H9 (cell line): ENCODE results near the gene FIGNL2. TPM values are rescaled to one million over a fixed set of nuclear protein-coding genes. Genes with fewer than 3 reads are reported as not detected.

Experiments used
- DNase-seq: peaks from one replicate; pipeline ENCODE4 v3.0.0-alpha.2; 2017
- H2AFZ ChIP-seq: one replicate; pipeline ENCODE4 v1.6.1; 2013; ENCODE audit warnings: mild to moderate bottlenecking, low read length, control low read depth, moderate library complexity
- H2AK5ac ChIP-seq: 2 replicates; pipeline ENCODE4 v1.6.1; 2013; ENCODE audit warnings: low read length, control low read depth, mixed read lengths; ENCODE audit not compliant: insufficient read length
- H2BK120ac ChIP-seq: one replicate; pipeline ENCODE4 v1.6.1; 2013; ENCODE audit warnings: low read depth, mild to moderate bottlenecking, low read length, control low read depth, inconsistent platforms; ENCODE audit not compliant: poor library complexity, severe bottlenecking
- H2BK12ac ChIP-seq: 2 replicates; pipeline ENCODE4 v1.6.1; 2013; ENCODE audit warnings: low read length, control low read depth, mixed read lengths, low read depth; ENCODE audit not compliant: insufficient read length
- H2BK15ac ChIP-seq: 2 replicates; pipeline ENCODE4 v1.6.1; 2013; ENCODE audit warnings: low read depth, low read length, control low read depth
- H2BK20ac ChIP-seq: one replicate; pipeline ENCODE4 v1.6.1; 2013; ENCODE audit warnings: low read depth, mild to moderate bottlenecking, low read length, control low read depth, inconsistent platforms; ENCODE audit not compliant: poor library complexity, severe bottlenecking
- H2BK5ac ChIP-seq: 2 replicates; pipeline ENCODE4 v1.6.1; 2013; ENCODE audit warnings: low read length, control low read depth, mixed read lengths; ENCODE audit not compliant: insufficient read length
- H3K14ac ChIP-seq: 2 replicates; pipeline ENCODE4 v1.6.1; 2013; ENCODE audit warnings: low read length, control low read depth; ENCODE audit not compliant: insufficient read depth
- H3K18ac ChIP-seq: 2 replicates; pipeline ENCODE4 v1.6.1; 2013; ENCODE audit warnings: low read depth, mild to moderate bottlenecking, mixed read lengths, low read length, control low read depth; ENCODE audit not compliant: insufficient read length
- H3K23ac ChIP-seq: 2 replicates; pipeline ENCODE4 v1.6.1; 2013; ENCODE audit warnings: low read length, control low read depth, mixed read lengths, low read depth; ENCODE audit not compliant: insufficient read length
- H3K23me2 ChIP-seq: 2 replicates; pipeline ENCODE4 v1.6.1; 2013; ENCODE audit warnings: low read depth, mild to moderate bottlenecking, mixed read lengths, low read length, control low read depth; ENCODE audit not compliant: insufficient read length, poor library complexity, severe bottlenecking
- H3K27ac ChIP-seq: 2 replicates; pipeline ENCODE4 v1.5.1; 2013; ENCODE audit warnings: low read length, control low read depth, mixed read lengths, low read depth; ENCODE audit not compliant: insufficient read length
- H3K27me3 ChIP-seq: 2 replicates; pipeline ENCODE4 v1.6.1; 2013; ENCODE audit warnings: low read length, control low read depth, inconsistent platforms; ENCODE audit not compliant: insufficient read depth
- H3K4ac ChIP-seq: 2 replicates; pipeline ENCODE4 v1.6.1; 2013; ENCODE audit warnings: low read depth, mild to moderate bottlenecking, control low read depth, inconsistent platforms, low read length, moderate library complexity
- H3K4me1 ChIP-seq: 2 replicates; pipeline ENCODE4 v1.6.1; 2013; ENCODE audit warnings: low read length, control low read depth, inconsistent platforms; ENCODE audit not compliant: insufficient read depth
- H3K4me2 ChIP-seq: 2 replicates; pipeline ENCODE4 v1.6.1; 2013; ENCODE audit warnings: low read length, control low read depth, mixed read lengths; ENCODE audit not compliant: insufficient read length, insufficient read depth
- H3K56ac ChIP-seq: 2 replicates; pipeline ENCODE4 v1.6.1; 2013; ENCODE audit warnings: low read depth, mild to moderate bottlenecking, mixed read lengths, low read length, control low read depth; ENCODE audit not compliant: insufficient read length
- H3K79me1 ChIP-seq: 2 replicates; pipeline ENCODE4 v1.6.1; 2013; ENCODE audit warnings: low read depth, mild to moderate bottlenecking, moderate library complexity, low read length, control low read depth, inconsistent platforms; ENCODE audit not compliant: insufficient read depth, poor library complexity, severe bottlenecking
- H3K79me2 ChIP-seq: 2 replicates; pipeline ENCODE4 v1.6.1; 2013; ENCODE audit warnings: low read length, control low read depth, inconsistent platforms; ENCODE audit not compliant: insufficient read depth
- H3K9ac ChIP-seq: 2 replicates; pipeline ENCODE4 v1.6.1; 2013; ENCODE audit warnings: low read length, control low read depth, mixed read lengths; ENCODE audit not compliant: insufficient read length; ENCODE audit errors: extremely low read depth
- H3K9me3 ChIP-seq: one replicate; pipeline ENCODE4 v1.6.1; 2013; ENCODE audit warnings: low read depth, low read length, inconsistent platforms; ENCODE audit not compliant: control insufficient read depth
- H3T11ph ChIP-seq: one replicate; pipeline ENCODE4 v1.6.1; 2013; ENCODE audit warnings: mild to moderate bottlenecking, low read length, control low read depth, inconsistent platforms
- H4K20me1 ChIP-seq: one replicate; pipeline ENCODE4 v1.6.1; 2013; ENCODE audit not compliant: control insufficient read depth, insufficient read length, insufficient read depth
- H4K5ac ChIP-seq: 2 replicates; pipeline ENCODE4 v1.6.1; 2013; ENCODE audit warnings: low read depth, mild to moderate bottlenecking, mixed read lengths, low read length, control low read depth; ENCODE audit not compliant: insufficient read length
- H4K8ac ChIP-seq: replicated peaks from 2 replicates; pipeline ENCODE4 v1.6.1; 2013; ENCODE audit warnings: low read length, control low read depth, mixed read lengths, low read depth; ENCODE audit not compliant: insufficient read length
- H4K91ac ChIP-seq: 2 replicates; pipeline ENCODE4 v1.6.1; 2013; ENCODE audit warnings: low read depth, mild to moderate bottlenecking, moderate library complexity, mixed read lengths, low read length, control low read depth; ENCODE audit not compliant: insufficient read length
- H3K27ac Mint-ChIP-seq, 3 experiments: 2 replicates in 2 of 3; 3 replicates in 1 of 3; pipeline ENCODE4 v1.8.0; 2020 to 2021; ENCODE audit warnings: mixed read lengths in 3 of 3, mild to moderate bottlenecking in 1 of 3, moderate library complexity in 1 of 3
- H3K27me3 Mint-ChIP-seq: 2 replicates; pipeline ENCODE4 v1.8.0; 2021; ENCODE audit warnings: low read depth, mild to moderate bottlenecking, moderate library complexity, mixed read lengths
- H3K36me3 Mint-ChIP-seq, 3 experiments: 2 replicates in 2 of 3; 3 replicates in 1 of 3; pipeline ENCODE4 v1.8.0; 2020 to 2021; ENCODE audit warnings: low read depth in 3 of 3, mixed read lengths in 3 of 3; ENCODE audit not compliant: insufficient read depth in 1 of 3
- H3K4me1 Mint-ChIP-seq, 2 experiments: 2 replicates each; pipeline ENCODE4 v1.8.0; 2020; ENCODE audit warnings: mixed read lengths in 2 of 2
- H3K4me3 Mint-ChIP-seq, 2 experiments: 2 replicates in 1 of 2; 3 replicates in 1 of 2; pipeline ENCODE4 v1.8.0; 2020 to 2021; ENCODE audit warnings: mild to moderate bottlenecking in 2 of 2, mixed read lengths in 2 of 2, moderate library complexity in 1 of 2
- H3K9me3 Mint-ChIP-seq, 2 experiments: 2 replicates in 1 of 2; 3 replicates in 1 of 2; pipeline ENCODE4 v1.8.0; 2020; ENCODE audit warnings: mild to moderate bottlenecking in 2 of 2, mixed read lengths in 2 of 2, moderate library complexity in 1 of 2
- WGBS: extraction: QIAGEN DNeasy Blood & Tissue Kit; methylation state at CpG from one replicate; pipeline ENCODE4 v1.1.7; 2013; ENCODE audit warnings: missing lambda C conversion rate, low lambda C conversion rate, mixed read lengths; ENCODE audit not compliant: insufficient read length; ENCODE audit errors: extremely low coverage; 5-methylcytosine and 5-hydroxymethylcytosine counted together
- total RNA-seq: library from RNA; stranded (reverse); gene quantifications from 2 replicates; pipeline ENCODE4 v1.2.1, GENCODE V29; 2021
- TF ChIP-seq, protein P1 (sequence below): fragments of 200-600 bp; sonication (generic); conservative IDR thresholded peaks from 3 replicates; pipeline ENCODE4 v1.8.0; 2021; ENCODE audit warnings: antibody characterized with exemption, mild to moderate bottlenecking

FIGNL2 gene
- total RNA-seq, 1 experiment from 2014 or later: 19.7 TPM

DNA sequence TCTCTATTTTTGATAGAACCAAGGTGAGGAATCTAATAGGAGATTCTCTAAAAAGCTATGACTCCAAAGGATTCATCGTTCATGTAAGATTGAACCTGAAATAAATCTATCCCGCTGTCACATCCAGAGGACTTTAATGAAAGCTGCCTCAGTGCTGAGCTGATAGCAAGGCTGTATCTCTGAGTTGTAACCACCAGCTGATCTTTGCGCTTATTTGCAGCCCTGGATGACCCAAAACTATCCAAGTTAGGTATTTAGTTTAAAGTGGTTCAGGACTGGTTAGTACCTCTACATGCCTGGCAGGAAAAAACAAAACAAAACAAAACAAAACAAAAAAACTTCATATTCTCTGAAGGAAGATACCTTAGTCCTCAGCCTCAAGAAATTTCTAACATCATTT is 30.6 kb upstream of the FIGNL2 start:
- Histone ChIP-seq H2BK15ac (no peak overlapping the region), H3K18ac (no peak overlapping the region), H3K4me2 (no peak overlapping the region), H3T11ph (no peak overlapping the region), H2AFZ (no peak overlapping the region), H3K23ac (no peak overlapping the region), H3K56ac (no peak overlapping the region), H2BK5ac (no peak overlapping the region), H3K4ac (no peak overlapping the region), H2BK12ac (no peak overlapping the region), H3K9ac (no peak overlapping the region), H3K79me1 (no peaks in the 10 kb centered on the region), H3K79me2 (no peaks in the 10 kb centered on the region), H3K9me3 (no peaks in the 10 kb centered on the region), H4K20me1 (no peaks in the 10 kb centered on the region), H2BK120ac (no peak overlapping the region), H4K91ac (no peak overlapping the region), H4K5ac (no peak overlapping the region), H3K14ac (no peak overlapping the region), H3K27ac (no peak overlapping the region), H2BK20ac (no peak overlapping the region), H3K23me2 (no peaks in the 10 kb centered on the region), H4K8ac (no peak overlapping the region), H2AK5ac (no peak overlapping the region), H3K27me3 (no peaks in the 10 kb centered on the region), H3K4me1 (no peaks in the 10 kb centered on the region)
- Mint-ChIP-seq H3K27ac (no peak overlapping the region), H3K4me1 (peaks cover 3 to 4% of the 10 kb centered on the region in 2 experiments), H3K4me3 (no peak overlapping the region), H3K27me3 (no peaks in the 10 kb centered on the region; the same call in none of the 2 replicates), H3K36me3 (no peaks in the 10 kb centered on the region; a peak in 1 of 7 replicates), H3K9me3 (no peaks in the 10 kb centered on the region)
- WGBS: no CpG with 5 or more reads among the region's 3 CpGs
- DNase-seq: no peak
- TF ChIP-seq, protein P1, sequence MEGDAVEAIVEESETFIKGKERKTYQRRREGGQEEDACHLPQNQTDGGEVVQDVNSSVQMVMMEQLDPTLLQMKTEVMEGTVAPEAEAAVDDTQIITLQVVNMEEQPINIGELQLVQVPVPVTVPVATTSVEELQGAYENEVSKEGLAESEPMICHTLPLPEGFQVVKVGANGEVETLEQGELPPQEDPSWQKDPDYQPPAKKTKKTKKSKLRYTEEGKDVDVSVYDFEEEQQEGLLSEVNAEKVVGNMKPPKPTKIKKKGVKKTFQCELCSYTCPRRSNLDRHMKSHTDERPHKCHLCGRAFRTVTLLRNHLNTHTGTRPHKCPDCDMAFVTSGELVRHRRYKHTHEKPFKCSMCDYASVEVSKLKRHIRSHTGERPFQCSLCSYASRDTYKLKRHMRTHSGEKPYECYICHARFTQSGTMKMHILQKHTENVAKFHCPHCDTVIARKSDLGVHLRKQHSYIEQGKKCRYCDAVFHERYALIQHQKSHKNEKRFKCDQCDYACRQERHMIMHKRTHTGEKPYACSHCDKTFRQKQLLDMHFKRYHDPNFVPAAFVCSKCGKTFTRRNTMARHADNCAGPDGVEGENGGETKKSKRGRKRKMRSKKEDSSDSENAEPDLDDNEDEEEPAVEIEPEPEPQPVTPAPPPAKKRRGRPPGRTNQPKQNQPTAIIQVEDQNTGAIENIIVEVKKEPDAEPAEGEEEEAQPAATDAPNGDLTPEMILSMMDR: no peak
